ENCODE measurements around the gene PKN3. TPM values are rescaled to one million over a fixed set of nuclear protein-coding genes. Genes with fewer than 3 reads are reported as not detected.
"Not testable (repeated sequence)": the region's sequence is repeated elsewhere in the genome, so short reads cannot be mapped to it uniquely, and the experiment has no call there.

Gene PKN3
- total RNA-seq, 1 donor from 2014 or later, result 30.0 TPM

DNA sequence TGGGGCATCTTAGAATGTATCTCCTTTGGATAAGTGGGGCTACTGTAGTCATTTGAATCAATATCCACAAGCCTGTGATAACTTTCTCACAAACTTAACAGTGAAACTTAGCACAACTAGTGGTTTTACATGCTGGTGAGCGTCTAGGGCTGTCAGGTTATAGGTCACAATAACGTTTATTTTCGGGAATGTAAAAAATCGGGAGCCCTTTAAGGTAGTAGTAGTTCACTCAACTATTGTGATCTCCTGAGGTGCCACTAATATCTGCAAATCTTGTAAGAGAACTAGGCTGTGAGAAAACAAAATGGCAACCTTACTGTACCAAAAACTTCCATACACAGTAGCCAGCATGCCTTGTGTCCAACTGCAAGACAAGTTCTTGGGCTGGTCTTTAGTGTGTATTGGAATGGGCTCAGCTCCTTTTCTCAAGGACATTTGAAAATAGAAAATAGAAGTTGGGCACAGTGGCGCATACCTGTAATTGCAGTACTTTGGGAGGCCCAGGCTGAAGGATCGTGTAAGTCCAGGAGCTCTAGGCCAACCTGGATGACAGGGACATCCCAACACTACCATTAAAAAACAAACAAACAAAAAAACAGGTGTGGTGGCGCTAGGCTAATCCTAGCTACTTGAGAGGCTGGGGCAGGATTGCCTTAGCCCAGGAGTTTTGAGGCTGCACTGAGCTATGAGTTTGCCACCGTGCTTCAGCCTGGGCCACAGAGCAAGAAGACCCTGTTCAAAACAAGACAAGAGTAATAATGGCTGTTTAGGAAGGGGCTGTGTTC, 5.2 kb upstream of the PKN3 start:
- H3K4me1 Mint-ChIP-seq, result peaks cover 14% of the 10 kb centered on the region
- no peaks in the 10 kb centered on the region for H3K27me3 Mint-ChIP-seq (ENCODE audit: low read depth)
- H3K27ac Mint-ChIP-seq (ENCODE audit: unreplicated experiment), result no peak overlapping the region
- no peak for TF ChIP-seq CTCF (conservative IDR thresholded peaks at IDR 0.05)
- DNase-seq (ENCODE audit: low read depth, low spot score), result no peak
- H3K36me3 Mint-ChIP-seq (ENCODE audit: low read depth), result peaks cover 19% of the 10 kb centered on the region
- H3K9me3 Mint-ChIP-seq, result no peaks in the 10 kb centered on the region
- H3K4me3 Mint-ChIP-seq, result peak overlapping the region; percentile 70

DNA sequence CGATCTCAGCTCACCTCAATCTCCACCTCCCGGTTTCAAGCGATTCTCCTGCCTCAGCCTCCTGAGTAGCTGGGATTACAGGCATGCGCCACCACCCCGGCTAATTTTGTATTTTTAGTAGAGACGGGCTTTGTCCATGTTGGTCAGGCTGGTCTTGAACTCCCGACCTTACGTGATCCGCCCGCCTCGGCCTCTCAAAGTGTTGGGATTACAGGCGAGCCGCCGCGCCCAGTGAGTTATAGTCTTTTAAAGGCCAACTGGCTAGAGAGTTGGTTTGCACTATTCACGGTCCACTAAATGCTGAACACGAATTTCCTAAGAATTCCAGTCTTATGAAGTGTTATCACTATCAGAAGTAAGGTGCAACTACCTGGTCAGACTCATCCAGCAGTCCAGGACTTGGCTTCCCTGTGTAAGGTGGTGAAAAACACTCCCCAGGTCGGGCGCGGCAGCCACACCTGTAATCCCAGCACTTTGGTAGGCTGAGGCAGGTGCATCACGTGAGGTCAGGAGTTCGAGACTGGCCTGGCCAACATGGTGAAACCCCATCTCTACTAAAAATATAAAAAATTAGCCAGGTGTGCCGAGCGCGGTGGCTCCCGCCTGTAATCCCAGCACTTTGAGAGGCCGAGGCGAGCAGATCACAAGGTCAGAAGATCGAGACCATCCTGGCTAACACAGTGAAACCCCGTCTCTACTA, 3.1 kb upstream of the PKN3 start:
- peak overlapping the region; percentile 67 for H3K4me3 Mint-ChIP-seq
- H3K27me3 Mint-ChIP-seq (ENCODE audit: low read depth); H3K9me3 Mint-ChIP-seq; H3K27ac Mint-ChIP-seq (ENCODE audit: unreplicated experiment); H3K36me3 Mint-ChIP-seq (ENCODE audit: low read depth); H3K4me1 Mint-ChIP-seq; DNase-seq (ENCODE audit: low read depth, low spot score): not testable (repeated sequence)

- H3K36me3 Mint-ChIP-seq (ENCODE audit: low read depth), result peaks cover under 1% of the 10 kb centered on the region
- H3K9me3 Mint-ChIP-seq, result no peaks in the 10 kb centered on the region
- H3K27me3 Mint-ChIP-seq (ENCODE audit: low read depth), result no peaks in the 10 kb centered on the region
- peaks cover 9% of the 10 kb centered on the region for H3K4me1 Mint-ChIP-seq
- H3K27ac Mint-ChIP-seq (ENCODE audit: unreplicated experiment), result no peak overlapping the region
- DNase-seq (ENCODE audit: low read depth, low spot score), result no peak
- H3K4me3 Mint-ChIP-seq, result peak overlapping the region; percentile 82
- TF ChIP-seq CTCF (conservative IDR thresholded peaks at IDR 0.05), result no peak
Observed at GRCh38 chr9:128701227-128701854, 962 bp upstream of the PKN3 start.

DNA sequence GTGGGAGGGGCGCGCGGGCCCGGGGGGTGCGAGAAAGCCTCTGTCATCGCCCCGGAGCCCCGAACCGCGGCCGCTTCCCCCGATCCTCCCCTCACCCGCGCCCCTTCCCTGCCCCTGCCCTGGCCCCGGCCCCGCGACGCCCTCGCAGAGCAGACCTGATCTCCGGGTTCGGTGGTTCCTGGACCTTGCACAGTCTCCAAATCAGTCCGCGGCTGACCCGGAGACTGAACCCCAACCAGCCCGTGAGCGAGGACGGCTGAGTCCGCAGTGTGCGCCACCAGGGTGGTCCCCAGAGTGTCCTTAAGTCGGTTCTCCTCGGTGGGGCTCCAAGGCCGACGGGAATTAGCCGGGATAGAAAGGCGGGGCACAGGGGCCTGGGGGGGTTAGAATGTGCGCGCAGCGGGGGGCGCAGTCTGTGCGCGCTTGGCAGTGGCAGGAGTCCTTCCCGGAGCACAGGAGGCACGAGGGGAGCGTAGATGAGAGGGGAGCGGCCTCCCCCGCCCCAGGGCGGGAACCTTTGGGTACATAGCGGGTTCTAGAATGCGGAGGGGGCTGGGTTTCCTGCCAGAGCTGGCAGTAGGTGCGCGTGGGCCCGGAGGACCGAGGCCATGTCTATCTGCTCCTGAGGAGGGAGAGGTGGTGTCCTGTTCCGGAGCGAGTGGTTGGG, 779 bp downstream of the PKN3 start:
- no peak for DNase-seq (ENCODE audit: low read depth, low spot score)
- TF ChIP-seq CTCF (conservative IDR thresholded peaks at IDR 0.05), result no peak
- Mint-ChIP-seq H3K9me3 (no peaks in the 10 kb centered on the region), H3K27ac (ENCODE audit: unreplicated experiment) (peak overlapping the region; percentile 81), H3K4me1 (peaks cover 9% of the 10 kb centered on the region), H3K4me3 (peak overlapping the region; percentile 90), H3K27me3 (ENCODE audit: low read depth) (no peaks in the 10 kb centered on the region), H3K36me3 (ENCODE audit: low read depth) (no peaks in the 10 kb centered on the region)

GRCh38 chr9:128703616-128704355, 1.5 kb downstream of the PKN3 start:
- no peaks in the 10 kb centered on the region for H3K27me3 Mint-ChIP-seq (ENCODE audit: low read depth)
- H3K27ac Mint-ChIP-seq (ENCODE audit: unreplicated experiment), result no peak overlapping the region
- H3K4me3 Mint-ChIP-seq, result peak overlapping the region; percentile 90
- H3K4me1 Mint-ChIP-seq, result peaks cover 9% of the 10 kb centered on the region
- no peaks in the 10 kb centered on the region for H3K9me3 Mint-ChIP-seq
- no peaks in the 10 kb centered on the region for H3K36me3 Mint-ChIP-seq (ENCODE audit: low read depth)
- TF ChIP-seq CTCF (conservative IDR thresholded peaks at IDR 0.05), result no peak
- no peak for DNase-seq (ENCODE audit: low read depth, low spot score)

Data from neural crest cell (in vitro differentiated cells).